Body of pancreas (tissue), 4 donors: ENCODE measurements around the gene HIGD1C.
"Not testable (repeated sequence)": the region's sequence is repeated elsewhere in the genome, so short reads cannot be mapped to it uniquely, and the experiment has no call there.

Source experiments
- CTCF ChIP-seq, 7 experiments: fragments of 450-650 bp in 4 of 7; fragments of 200-600 bp in 3 of 7; sonication (generic) in 3 of 7; IDR thresholded peaks; one replicate each; pipeline ENCODE4 v1.5.1; 2016 to 2019; ENCODE audit warnings: antibody characterized with exemption in 7 of 7
- POLR2A ChIP-seq, 3 donors: fragments of 450-650 bp; IDR thresholded peaks; one replicate each; pipeline ENCODE4 v1.6.1; 2016; ENCODE audit warnings: antibody characterized with exemption in 3 of 3, mild to moderate bottlenecking in 2 of 3

- not testable (repeated sequence) for TF ChIP-seq POLR2A, CTCF (IDR thresholded peaks at IDR 0.05)
Observed at GRCh38 chr12:50912361-50912760, 40.0 kb upstream of the HIGD1C start.
